CD4-positive, alpha-beta T cell treated with Interferon gamma for 1 hour (primary cell): Measurements from ENCODE around the gene ARPC1B.
"Not testable (repeated sequence)": the region's sequence is repeated elsewhere in the genome, so short reads cannot be mapped to it uniquely, and the experiment has no call there.

ENCODE experiments used
- DNase-seq: peaks from one replicate; pipeline ENCODE4 v3.0.0-alpha.2; 2020

Gene ARPC1B

DNA sequence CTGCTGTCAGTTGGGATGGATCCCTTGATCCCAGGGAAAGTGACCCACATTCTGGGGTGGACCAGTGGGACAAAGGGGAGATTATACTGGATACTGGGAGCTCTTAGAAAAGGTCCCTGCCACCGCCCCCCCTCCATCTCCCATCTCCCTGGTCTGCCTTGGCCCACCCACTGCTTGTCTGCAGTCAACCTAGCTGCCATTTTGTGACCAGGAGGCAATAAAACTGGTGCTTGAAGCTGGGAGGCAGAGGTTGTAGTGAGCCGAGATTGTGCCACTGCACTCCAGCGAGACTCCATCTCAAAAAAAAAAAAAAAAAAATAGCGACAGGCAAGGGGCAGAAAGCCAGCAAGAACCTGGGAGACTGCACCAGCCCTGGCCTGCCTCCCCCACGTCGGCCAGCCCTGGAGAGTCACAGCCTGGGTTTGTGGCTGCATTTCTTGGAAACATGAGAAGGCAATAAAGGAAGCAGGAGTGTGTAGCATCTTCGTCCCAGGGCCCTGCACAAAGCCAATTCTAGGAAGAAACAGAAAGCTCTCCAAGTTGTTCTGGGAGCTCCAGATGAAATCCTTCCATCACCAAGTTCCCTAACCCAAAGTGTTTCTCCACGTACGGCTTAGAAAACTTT, 4.7 kb upstream of the ARPC1B start:
- DNase-seq: no peak

DNA sequence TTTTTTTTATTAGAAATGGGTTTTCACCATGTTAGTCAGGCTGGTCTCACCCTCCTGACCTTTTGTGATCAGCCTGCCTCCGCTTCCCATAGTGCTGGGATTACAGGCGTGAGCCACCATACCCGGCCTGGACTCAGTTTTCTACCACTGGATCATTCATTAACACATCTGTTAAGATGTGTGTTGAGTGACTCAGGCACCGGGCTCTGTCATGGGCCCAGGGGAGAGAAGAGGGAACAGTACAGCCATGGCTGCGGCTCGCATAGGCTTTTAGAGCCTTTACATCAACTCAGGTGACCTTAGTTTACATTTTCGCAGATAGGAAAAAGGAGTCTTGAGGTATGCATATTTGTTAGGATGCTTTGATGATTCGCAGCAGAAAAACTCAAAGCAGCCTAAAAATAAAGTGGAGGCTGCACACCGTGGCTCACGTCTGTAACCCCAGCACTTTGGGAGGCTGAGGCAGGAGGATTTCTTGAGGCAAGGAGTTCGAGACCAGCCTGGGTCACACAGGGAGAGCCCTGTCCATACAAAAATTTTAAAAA, 3.1 kb upstream of the ARPC1B start:
- no peak for DNase-seq

DNA sequence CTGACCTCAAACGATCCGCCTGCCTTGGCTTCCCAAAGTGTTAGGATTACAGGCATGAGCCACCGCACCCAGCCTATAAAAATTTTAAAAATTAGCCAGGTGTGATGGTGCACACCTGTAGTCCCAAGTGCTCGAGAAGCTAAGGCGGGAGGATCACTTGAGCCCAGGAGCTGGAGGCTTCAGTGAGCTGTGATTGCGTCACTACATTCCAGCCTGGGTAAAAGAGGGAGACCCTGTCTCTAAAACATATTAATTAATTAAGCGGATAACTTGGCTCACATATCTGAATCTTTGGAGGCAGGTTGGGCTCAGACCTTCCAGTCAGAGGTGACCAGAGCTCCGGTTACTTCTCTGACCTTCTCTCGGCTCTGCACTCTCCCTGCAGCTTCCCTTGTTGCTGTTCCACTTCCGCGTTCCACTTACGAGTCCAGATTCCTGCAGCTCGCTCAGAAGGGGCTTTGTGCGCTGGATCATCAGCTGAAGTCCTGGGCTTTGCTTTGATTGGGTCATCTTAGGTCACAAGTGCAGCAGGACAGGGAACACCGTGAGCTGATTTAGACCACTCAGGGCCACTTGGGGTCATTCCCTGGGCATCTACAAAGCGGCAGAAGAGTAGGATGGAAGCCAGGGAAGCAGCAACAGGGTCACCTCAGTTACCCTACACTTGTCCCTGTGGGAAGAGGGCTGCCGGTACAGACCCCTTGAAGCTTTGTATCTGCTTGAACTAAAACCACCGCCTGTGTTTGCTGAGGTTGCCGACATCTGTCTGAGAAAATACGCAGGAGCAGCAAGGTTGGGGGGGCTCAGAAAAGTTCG, 2.0 kb upstream of the ARPC1B start:
- DNase-seq: no peak

DNA sequence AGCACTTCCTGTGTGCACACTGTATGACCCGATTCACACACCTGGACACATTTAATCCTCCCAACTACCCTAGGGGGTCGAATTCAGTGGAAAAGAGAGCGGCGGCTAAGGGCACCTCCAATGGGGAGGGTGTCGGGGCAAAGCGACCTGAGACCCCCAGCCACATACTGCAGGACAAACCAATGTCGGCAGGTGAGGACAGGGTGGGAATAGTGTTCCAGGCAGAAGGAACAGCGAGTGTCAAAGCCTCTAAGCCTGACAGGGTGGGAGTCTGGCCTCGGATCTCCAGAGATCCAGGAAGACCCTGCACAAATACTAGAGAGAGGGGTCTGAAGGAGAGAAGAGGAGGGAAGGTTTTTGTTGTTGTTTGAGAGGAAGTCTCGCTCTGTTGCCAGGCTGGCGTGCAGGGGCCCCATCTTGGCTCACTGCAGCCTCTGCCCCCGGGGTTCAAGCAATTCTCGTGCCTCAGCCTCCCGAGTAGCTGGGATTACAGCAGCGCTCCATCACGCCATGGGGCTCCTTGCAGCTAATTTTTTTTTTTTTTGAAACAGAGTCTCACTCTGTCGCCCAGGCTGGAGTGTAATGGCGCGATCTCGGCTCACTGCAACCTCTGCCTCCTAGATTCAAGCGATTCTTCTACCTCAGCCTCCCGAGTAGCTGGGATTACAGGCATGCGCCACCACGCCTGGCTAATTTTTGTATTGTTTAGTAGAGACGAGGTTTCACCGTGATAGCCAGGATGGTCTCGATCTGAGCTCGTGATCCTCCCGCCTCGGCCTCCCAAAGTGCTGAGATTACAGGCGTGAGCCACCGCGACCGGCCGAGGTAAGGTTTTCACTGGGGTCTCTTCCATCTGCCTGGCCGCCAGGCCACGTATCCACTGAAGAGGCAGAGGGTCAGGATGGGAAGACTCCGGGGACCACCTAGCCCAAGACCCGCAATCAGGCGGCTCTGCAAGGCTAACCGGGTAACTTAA, 1.2 kb upstream of the ARPC1B start:
- no peak for DNase-seq

DNA sequence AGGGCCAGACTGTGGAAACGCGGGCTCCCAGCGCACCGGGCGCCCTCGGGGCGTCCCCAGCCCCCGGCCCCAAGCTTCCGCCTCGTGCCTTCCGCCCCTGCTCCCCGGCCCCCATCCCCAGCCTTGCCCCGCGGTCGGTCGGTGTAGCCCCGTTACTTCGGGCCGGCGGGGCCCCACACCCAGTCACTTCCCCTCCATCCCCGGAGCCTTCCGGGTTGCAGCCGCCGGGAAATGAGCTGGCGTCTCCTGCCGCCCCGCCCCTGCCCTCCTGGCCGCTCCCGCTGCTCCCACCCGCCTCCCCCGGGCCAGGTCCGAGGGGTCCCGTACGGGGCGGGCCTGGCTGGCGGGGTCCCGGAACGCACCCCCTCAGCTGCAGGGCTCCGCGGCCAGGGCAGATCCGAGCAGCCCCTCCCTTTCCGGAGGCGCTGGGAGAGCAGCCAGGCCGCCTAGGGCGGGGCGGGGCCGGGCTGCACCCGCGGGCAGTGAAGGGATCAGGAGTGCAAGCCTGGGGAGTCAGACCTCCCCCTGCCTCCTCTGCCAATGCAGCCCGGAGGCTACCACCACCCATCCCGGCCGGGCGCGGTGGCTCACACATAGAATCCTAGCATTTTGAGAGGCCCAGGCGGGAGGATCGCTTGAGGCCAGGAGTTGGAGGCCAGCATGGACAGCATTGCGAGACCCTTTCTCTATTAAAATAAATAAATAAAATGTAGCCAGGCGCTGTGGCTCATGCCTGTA, 709 bp downstream of the ARPC1B start:
- peak; percentile 64 for DNase-seq

DNA sequence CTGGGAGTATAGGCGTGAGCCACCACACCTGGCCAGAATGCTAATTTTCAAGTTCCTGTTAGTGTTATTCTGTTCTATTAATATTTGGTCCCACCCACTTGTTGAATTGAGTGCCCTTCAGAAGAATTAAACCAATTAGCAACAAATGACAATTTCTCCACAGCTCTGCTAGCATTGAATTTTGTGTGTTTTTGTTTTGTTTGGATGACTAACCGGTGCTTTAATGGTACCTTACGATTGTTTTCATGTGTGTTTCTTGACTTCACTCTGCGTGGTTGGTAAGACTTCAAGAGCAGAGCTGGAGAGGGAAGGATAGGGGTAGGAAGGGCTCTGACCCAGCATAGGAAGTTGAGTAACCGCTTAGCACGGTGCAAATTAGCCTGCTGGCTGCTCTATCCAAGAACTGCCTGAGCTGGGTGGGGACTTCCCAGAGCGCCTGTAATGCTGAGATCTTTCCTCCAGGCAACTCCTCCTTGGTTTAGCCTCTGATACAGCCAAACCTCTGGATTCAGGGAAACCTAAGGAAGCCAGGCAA, 4.6 kb downstream of the ARPC1B start:
- DNase-seq: peak; percentile 64

DNA sequence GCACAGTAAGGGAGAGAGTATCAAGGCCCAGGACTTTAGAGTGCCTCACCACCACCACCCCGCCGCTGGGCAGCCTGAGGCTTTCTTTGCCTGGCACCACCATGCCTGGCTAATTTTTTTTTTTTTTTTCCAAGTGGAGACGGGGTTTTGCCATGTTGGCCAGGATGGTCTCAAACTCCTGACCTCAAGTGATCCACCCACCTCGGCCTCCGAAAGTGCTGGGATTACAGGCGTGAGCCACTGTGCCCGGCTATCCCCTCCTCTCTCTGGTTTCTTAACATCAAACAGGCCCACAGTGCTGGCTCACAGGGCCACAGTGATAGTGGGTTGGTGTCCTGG, 5.1 kb downstream of the ARPC1B start:
- not testable (repeated sequence) for DNase-seq

DNA sequence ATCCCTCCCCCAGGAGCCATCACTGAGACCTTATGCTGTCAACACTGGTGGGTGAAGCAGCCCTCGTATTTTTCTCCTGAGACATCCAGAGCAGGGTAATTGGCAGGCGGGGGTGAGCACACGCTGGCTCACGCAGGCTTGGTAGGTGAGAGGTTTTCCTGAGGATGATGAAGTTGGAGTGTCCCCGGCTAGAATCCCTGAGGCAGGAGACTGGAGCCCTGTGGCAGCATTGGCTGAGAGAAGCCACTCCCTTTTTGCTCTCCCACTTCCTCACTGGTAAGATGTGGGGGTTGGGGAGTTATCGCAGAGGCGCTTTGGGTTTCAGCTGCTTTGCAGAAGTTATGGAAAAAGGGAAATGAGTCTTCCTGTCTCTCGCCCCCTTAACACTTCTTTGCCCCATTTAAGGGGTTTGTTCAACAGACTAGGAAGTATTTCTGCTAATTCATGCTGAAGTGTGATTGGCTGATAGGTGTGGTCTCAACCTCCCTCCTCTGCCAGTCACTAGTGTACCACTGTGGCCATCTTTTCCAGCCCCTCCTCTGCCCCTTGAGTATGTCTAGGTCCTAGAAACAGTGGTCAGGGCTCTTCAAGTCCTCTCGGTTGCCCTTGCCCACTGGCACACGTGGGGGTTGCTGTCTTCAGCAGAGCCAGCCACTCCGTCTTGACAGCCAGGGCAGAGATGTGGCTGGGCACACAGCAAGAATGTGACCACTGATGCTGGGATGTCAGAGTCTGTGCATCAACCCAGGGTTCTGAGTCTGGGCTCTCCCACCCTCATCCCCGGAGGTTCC, 5.7 kb downstream of the ARPC1B start:
- DNase-seq: peak; percentile 72

DNA sequence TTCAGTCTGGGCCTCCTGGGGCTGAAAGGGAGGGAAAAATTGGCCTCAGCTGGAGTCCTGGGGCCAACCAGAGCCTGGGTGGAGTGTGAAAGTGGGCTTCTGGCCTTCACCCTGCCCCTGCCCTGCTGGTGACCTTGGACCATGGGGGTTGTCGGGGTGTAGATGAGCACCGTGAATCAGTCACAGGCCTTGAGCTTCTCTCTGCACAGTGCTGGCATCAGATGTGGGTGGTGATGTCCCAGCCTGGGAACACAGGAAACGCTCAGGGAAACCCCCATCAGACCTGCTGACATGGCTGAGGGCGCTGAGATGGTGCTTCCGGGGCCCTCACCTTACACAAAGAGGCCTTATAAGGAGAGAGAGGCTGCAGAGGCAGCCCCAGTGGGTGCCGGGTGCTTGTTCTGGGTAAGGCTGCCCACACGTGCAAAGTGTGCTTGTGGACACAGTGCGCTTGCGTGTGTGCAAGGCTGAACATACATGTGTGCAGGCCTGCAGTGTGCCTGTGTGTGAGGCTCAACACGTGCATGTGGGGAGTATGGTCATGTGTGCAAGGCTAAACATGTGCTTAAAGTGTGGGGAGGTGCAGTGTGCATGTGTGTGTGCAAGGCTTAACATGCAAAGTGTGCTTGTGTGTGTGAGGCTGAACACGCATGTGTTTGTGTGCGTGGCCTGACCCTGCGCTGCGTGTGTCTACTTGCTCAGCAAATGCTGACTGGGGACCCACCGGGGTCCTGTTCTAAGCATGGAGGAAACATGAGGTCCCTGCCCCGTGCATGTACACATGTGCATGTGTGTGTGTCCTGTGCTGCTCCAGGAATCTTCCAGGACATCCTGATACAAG, 6.5 kb downstream of the ARPC1B start:
- DNase-seq: peak; percentile 92

DNA sequence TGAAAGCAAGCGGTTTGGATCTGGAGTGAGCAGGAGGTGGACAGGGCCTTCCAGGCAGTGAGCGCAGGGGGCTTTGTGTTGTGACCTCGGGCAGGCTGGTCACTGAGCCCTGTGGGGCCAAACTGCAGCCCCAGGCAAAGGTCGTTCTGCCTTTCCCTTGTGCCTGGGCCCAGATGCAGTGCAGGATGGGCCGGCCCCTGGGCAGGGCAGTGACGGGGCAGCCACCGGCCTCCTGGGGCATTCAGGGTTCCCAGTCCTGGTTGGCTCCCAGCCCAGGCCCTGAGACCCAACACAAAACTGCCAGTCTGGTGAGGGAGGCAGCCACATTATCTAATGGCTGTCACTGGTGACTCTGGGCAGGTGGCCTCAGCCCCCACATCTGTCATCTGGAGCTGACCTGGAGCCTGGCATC, 7.1 kb downstream of the ARPC1B start:
- DNase-seq: no peak

DNA sequence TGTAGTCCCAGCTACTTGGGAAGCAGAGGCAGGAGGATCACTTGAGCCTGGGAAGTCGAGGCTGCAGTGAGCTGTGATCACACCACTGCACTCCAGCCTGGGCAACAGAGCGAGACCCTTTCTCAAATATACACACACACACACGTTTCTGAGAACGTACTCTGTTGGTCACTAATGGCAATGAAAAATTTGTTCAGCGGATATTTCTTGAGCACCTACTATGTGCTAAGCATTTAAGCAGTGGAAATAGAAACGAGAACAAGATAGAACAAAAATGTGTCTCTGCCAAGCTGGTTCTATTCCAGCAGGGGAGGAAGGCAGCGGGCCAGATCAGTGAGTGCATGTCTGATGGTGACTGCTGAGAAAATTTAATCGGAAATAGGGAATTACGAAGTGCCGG, 8.7 kb downstream of the ARPC1B start:
- DNase-seq: no peak

DNA sequence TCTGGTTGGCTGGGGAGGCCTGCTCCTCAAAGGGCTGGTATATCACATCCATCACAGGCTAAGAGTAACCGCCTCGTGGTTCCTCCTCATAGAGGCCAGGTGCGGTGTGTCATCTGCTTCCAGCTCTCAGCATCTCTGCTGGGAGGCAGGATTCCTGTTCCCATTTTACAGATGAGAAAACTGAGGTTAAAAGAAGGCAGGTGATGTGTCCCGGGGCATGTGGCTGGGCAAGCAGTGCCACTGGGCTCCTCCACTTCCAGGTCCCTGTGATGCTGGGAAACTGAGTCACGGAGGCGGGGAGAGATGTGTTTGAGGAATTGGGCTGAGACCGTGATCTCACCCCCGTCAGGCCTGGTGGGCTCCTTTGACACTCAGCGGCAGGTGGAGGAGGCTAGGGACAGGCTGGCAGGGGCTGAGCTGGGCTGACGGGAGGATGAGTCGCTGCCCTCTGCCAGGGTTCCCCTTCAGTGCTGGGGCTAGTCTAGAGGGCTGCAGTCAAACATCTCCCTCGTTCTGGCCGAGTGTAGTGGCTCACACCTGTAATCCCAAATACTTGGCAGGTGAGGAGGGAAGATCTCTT, 9.4 kb downstream of the ARPC1B start:
- no peak for DNase-seq

DNA sequence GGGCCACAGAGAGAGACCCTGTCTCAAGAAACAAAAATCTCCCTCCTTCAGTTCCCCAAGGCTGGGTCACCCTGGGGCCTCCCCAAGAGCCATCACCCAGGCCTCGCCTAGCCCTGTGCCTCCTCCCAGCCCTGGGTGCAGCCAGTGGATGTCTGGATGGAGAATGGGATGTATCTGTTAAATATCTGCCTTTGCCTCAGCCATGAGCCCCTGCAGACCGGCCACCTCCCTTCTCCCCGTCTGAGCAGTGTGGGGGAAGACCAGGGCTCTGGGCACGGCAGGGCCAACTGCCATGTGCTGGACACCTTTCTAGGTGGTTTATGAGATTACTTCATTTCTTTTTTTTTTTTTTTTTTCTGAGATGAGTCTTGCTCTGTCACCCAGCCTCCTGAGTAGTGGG, 10.0 kb downstream of the ARPC1B start:
- no peak for DNase-seq

DNA sequence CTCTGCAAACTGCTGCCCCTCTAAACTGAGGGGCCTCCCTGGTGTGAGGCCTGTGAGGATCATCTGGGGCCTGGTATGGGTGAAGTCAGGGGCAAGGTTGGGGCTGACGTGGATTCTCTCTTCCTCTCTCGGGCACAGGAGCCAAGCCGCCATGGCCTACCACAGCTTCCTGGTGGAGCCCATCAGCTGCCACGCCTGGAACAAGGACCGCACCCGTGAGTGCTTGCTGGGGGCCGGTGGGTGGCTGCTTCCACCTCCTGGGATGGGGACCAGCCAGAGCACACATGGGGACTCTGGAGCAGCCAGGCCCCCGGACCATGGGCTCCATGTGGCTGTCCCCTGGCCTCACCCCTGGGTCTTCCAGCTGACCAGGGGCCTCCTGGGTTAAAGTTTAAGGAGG, 11.0 kb downstream of the ARPC1B start:
- no peak for DNase-seq

DNA sequence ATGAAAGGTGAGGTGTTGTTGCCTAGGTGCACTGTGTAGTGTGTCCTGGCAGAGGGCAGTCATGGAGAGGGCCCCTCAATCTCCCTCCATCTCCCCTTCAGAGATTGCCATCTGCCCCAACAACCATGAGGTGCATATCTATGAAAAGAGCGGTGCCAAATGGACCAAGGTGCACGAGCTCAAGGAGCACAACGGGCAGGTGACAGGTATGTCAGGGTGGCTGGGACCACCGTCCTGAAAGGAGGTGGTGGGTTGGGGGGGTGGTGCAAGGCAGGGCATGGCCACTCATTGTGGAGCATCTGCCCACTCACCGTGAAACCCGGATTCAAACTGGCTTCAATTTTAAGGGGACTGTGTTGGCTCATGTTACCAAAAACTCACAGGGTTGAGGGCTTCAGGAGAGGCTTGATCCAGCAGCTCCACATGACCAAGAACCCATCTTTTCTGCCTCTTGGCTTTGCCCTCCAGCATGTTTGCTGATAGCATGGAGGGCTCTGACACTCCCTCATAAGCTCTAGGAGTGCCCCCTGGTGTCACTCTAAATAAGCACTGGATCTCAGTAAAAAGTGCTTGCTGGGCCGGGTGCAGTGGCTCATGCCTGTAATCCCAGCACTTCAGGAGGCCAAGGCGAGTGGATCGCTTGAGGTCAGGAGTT, 12.2 kb downstream of the ARPC1B start:
- DNase-seq: peak; percentile 37

DNA sequence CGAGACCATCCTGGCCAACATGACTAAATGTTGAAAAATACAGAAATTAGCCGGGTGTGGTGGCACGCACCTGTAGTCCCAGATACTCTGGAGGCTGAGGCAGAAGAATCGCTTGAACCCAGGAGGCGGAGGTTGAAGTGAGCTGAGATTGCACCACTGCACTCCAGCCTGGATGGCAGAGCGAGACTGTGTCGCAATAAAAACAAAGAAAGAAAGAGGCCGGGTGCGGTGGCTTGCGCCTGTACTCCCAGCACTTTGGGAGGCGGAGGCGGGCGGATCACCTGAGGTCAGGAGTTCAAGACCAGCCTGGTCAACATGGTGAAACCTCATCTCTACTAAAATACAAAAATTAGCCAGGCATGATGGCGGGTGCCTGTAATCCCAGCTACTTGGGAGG, 12.7 kb downstream of the ARPC1B start:
- not testable (repeated sequence) for DNase-seq

DNA sequence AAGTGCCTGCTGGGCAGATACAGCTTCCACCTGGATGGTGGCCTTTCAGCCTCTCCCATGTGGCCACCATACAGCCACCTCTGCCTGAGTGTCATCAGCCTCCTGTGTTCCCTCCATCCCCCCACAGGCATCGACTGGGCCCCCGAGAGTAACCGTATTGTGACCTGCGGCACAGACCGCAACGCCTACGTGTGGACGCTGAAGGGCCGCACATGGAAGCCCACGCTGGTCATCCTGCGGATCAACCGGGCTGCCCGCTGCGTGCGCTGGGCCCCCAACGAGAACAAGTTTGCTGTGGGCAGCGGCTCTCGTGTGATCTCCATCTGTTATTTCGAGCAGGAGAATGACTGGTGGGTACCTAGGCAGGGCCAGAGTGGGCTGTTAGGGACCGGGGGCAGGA, 13.4 kb downstream of the ARPC1B start:
- DNase-seq: no peak

DNA sequence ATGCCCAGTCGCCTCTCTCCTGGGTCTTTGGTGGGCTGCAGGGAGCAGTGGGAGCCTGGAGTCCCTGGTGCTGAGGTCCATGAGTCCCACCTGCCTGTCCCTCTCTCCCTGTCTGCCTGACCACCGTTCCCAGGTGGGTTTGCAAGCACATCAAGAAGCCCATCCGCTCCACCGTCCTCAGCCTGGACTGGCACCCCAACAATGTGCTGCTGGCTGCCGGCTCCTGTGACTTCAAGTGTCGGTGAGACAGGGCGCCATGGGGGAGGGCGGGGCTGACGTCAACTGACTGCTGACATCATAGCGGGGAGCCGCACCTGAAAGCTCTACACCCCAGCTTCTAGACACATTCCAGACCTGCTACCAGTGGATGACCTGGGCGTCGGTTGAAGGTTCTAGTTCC, 15.2 kb downstream of the ARPC1B start:
- no peak for DNase-seq

DNA sequence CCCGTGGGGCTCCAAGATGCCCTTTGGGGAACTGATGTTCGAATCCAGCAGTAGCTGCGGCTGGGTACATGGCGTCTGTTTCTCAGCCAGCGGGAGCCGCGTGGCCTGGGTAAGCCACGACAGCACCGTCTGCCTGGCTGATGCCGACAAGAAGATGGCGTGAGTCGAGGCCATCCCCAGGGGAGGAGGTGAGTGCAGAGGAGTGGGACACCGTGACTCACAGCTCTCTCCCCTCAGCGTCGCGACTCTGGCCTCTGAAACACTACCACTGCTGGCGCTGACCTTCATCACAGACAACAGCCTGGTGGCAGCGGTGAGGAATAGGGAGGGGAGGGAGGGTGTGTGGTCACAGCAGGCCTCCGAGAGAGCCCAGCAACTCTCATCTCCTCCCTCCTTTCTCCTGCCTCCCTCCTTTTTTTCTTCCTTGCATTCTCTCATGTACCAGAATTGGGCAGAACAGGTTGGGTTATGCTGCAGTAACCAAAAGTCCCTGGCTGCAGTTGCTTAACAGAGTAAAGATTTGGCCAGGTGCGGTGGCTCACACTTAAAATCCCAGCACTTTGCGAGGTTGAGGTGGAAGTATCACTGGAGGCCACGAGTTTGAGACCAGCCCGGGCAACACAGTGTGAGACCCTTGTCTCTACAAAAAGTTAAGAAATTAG, 16.5 kb downstream of the ARPC1B start:
- no peak for DNase-seq
